GM18505 (cell line): ENCODE results near the gene ERH.
A peak's percentile ranks its signal among the peaks of the same experiment; 100 is the strongest.
"Not testable (repeated sequence)": the region's sequence is repeated elsewhere in the genome, so short reads cannot be mapped to it uniquely, and the experiment has no call there.

ENCODE experiments used
- ATAC-seq: cut with Tn5 transposase; IDR thresholded peaks from one replicate; pipeline ENCODE4 v1.9.1; 2021; ENCODE audit not compliant: unreplicated experiment
- POLR2A ChIP-seq: IDR thresholded peaks from 4 replicates; pipeline ENCODE4 v1.6.1; 2011; ENCODE audit warnings: borderline replicate concordance; ENCODE audit not compliant: insufficient read depth, insufficient read length; ENCODE audit errors: extremely low read depth

ERH gene

DNA sequence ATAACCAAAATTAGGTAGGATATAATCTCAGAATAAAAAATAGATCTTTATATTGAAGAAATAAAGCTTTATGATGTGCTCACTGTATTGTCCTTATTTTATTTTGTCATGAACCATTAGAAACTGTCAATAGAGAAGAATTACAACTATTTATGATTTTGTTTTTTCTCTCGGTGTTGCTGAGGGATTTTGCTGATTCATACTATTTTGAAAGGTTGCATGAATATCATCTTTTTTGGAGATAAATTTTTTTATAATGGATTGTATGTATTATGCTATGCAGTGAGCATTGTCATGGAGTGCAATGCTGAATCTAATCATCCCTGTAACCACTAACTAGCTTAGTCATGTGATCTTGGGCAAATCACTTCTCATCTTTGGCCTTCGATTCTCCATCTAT is 15.4 kb upstream of the ERH start:
- no peak for ATAC-seq
- TF ChIP-seq POLR2A, result no peak

DNA sequence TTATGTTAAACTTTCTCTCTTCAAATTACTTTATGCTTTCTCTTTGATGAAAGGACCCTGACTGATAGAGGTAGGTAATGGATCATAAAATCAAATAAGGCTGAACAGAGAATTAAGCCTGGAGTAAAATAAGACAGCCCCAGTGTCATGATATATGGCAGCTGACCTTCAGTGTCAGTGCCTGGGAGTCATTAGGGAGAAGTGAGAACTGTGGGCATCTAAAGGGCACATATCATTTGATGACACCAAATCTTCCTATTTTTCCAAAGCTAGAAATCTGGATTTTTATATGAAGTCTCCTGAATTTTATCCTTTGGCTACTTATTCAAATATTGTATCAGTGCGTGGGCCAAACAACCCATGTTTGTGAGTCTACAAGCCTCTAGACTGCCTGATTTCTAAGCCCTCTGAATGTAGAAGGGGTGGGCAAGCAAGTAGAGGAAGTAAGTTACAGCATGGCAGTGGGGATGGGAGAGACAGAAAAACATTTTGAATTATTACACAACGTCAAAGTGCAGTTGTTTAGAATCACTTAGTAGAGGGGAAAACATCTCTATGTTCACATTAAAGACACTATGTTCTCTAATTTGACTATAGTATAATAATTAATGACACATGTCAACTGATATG is 10.3 kb upstream of the ERH start:
- TF ChIP-seq POLR2A, result no peak
- ATAC-seq, result no peak

DNA sequence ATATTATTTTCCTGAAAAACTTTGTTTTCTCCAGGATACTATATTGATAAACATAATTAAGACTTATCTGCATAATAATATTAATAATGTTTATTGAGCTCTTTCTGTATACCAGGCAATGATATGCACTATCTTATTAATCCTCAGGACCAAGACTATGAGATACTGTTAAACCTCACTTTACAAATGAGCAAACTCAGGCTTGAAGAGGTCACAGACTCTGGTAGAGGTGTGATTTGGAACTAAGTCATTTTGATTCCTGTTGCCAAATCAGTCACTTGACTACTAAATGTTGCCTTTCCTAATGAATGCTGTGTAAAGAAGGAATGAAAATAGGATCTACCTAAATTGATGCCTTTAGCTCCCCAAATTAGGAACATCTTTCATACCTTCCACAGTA is 7.7 kb upstream of the ERH start:
- TF ChIP-seq POLR2A, result no peak
- ATAC-seq, result no peak

DNA sequence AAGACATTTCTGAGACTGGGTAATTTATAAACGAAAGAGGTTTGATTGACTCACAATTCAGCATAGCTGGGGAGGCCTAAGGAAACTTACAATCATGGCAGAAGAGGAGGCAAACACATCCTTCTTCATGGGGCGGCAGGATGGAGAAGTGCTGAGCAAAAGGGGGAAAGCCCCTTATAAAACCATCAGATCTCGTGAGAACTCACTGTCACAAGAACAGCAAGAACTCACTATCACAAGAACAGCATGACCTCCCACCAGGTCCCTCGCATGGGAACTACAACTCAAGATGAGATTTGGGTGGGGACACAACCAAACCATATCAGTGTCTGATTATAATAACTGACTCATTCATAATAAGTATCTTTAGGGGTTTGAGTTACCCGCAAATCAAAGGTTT is 6.8 kb upstream of the ERH start:
- ATAC-seq, result no peak

DNA sequence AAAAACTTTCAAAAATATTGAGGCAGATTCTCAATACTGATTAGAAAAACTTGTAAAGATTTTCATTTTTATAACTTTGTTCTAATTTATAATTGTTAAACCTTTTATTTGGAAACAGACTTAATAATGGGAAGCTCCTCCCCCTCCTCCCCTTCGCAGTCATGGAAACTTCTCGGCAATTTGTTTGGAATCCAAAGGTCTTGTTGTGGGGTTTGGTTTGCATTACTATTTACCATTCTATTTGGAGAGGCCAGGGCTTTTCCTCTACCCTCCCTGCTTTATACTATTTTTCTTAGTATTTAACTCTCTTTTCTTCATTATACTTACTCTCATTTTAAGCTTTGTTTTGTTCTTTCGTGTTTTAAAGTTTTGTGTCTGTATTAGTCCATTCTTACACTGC is 6.4 kb upstream of the ERH start:
- no peak for ATAC-seq

More for the DNA sequence above, 6.8 kb upstream of the ERH start:
- no peak for TF ChIP-seq POLR2A

DNA sequence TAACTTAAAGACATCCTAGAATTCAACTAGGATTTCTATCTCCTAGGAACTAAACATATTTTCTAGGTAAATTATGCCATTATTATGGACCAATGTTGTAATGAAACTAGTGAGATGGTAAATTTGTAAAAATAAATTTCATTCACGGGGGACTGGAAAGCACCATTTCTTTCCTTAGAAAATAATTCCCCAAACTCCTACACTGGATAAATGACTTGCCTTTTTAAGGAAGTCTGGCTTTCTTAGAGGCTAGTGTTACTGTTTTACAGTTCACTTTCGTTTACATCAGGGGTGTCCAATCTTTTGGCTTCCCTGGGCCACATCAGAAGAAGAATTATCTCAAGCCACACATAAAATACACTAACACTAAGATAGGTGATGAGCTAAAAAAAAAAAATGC is 3.7 kb upstream of the ERH start:
- no peak for TF ChIP-seq POLR2A
- no peak for ATAC-seq

More for the DNA sequence above, 6.4 kb upstream of the ERH start:
- TF ChIP-seq POLR2A, result no peak

DNA sequence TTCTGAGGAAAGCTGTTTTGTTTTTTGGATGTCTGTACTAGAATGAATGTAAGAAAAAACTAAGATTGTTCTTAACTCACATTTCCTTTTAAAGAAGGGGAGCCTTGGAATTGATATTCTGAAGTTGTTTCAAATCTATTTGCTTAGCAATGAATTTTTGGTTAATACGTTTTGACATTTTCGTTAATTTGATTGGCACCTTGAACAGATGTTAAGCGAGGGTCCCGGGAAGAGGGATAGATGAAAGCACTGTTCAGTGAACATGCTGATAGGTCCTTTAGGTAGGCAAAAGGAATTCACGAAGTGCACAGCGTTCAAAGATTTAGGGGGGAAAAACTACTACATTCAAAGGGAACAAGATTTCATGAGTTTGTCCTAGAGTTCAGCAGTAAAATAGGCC is 2.1 kb upstream of the ERH start:
- ATAC-seq, result no peak
- no peak for TF ChIP-seq POLR2A

DNA sequence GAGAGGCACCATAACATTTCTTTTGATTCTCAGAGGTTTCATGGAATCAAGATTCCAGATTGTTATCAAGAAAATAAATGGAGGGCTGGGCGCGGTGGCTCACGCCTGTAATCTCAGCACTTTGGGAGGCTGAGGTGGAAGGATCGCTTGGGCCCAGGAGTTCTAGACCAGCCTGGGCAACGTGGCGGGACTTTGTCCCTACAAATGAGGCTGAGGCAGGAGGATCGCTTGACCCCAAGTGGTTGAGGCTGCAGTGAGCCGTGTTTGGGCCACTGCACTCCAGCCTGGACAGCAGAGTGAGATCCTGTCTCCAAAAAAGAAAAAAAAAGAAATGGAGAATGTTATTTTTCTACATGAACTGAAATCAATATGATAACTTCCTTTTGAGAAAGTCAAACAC is 1.7 kb upstream of the ERH start:
- ATAC-seq, result no peak
- no peak for TF ChIP-seq POLR2A

DNA sequence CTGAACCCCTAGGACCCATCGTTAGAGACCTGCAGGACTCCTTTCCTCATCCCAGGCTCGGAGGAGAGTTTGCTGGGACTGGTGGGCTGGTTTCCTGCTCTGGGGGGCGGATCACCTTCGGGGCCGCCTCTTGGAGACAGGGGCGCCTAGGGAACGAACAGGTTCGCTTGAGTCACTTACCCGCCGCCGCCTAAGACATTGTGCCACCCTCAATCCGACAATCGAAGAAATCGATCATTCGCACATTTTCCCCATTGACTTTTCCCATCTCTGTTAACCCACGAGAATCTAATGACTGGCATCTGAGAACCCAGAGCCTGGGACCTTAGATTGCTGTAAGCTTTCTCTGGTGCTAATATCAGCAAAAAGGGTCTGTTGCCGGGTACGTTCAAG is 715 bp upstream of the ERH start:
- TF ChIP-seq POLR2A, result no peak
- ATAC-seq, result peak; percentile 21

DNA sequence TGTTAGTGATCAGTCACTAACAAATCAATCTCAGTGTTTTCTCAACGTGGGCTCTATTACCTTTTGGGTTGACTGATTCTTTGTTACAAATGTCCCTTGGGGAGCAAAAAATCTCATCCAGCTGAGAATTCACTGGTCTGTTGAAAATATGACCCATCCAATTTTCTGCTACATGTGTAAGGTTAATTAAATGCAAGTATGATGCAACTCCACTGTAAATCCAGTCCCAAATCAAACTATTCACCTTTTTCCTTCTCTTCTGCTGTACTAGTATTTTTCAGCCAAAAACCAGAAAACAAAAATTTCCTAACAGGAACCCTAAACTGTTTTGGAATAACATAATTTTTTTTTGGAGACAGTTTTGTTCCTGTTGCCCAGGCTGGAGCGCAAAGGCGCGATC is 2.2 kb downstream of the ERH start:
- TF ChIP-seq POLR2A, result no peak
- no peak for ATAC-seq

DNA sequence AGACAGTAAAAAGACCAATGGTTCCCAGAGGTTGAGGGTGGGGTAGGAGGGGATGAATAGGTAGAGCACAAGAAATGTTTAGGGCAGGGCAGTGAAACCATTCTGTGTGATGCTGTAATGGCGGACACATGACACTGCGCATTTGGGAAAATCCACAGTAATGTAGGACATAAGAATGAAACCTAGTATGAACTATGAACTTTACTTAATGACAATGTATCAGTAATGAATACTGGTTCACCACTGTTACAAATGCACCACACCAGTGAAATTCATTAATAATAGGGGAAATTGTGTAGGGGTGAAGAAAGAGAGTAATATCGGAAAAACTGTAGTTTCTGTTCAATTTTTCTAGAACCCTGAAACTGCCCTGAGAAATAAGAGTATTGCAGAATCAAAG is 5.6 kb downstream of the ERH start:
- TF ChIP-seq POLR2A, result no peak
- no peak for ATAC-seq

DNA sequence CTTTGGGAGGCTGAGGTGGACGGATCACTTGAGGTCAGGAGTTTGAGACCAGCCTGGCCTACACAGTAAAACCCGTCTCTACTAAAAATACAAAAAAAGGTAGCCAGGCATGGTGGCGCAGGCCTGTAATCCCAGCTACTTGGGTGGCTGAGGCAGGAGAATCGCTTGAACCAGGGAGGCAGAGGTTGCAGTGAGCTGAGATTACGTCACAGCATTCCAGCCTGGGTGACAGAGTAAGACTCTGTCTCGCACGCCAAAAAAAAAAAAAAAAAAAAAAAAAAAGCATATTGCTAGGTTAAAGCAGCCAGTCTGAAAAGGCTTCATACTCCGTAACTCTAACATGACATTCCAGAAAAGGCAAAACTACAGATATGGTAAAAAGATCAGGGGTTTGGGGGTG is 6.7 kb downstream of the ERH start:
- not testable (repeated sequence) for ATAC-seq

DNA sequence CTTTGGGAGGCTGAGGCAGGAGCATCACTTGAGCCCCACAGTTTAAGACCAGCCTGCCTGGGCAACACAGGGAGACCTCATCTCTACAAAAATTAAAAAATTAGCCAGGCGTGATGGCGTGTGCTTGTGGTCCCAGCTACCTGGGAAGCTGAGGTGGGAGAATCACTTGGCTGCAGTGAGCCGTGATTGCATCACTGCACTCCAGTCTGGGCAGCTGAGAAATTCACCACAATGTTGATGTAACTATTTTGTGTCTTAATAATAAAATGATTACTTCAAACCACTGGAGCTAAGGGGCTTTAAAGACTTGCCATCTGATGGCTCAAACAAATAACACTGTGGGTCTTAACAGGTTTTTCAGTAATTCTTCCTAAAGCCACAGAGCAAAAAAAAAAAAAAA is 10.8 kb downstream of the ERH start:
- no peak for ATAC-seq
- no peak for TF ChIP-seq POLR2A

DNA sequence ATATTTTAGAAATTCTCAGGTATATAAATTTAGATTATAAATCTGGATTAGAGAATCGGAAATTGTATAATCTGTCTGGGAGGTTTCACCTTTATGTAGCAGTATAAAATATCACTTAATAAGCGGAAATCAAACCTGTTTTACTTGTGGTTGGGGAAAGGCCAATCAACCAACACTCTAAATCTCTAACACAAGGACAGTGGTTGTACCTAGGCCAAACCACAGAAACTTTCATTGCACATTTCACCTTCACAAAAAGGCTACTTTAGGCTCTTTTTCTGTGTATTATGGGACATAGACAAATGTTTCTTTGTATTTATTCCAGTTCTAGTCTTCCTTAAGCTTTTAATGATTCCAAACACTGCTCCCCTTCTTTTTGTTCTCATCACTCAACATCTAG is 19.8 kb downstream of the ERH start:
- no peak for TF ChIP-seq POLR2A
- ATAC-seq, result no peak

DNA sequence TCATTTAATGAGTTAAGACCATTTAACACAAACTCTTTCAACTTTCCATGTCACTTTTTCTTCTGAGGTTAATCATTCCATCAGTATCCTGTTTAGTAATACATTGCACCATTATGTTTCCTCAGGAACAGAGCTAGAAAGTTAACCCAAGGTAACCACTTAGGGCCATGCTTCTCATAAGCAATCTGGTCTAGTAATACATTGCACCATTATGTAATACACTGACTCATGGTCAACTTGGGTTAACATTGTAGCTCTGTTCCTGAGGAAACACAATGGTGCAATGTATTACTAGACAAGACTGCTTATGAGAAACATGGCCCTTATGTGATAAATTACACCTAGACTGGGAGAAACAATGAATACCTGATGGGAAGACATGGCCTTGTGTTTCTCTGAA is 21.7 kb downstream of the ERH start:
- no peak for ATAC-seq
- no peak for TF ChIP-seq POLR2A
